H9 (cell line): Measurements from ENCODE around the gene FOXF1. TPM values are rescaled to one million over a fixed set of nuclear protein-coding genes. Genes with fewer than 3 reads are reported as not detected.

ENCODE experiments used
- DNase-seq: peaks from one replicate; pipeline ENCODE4 v3.0.0-alpha.2; 2017
- H2AFZ ChIP-seq: one replicate; pipeline ENCODE4 v1.6.1; 2013; ENCODE audit warnings: mild to moderate bottlenecking, low read length, control low read depth, moderate library complexity
- H2AK5ac ChIP-seq: 2 replicates; pipeline ENCODE4 v1.6.1; 2013; ENCODE audit warnings: low read length, control low read depth, mixed read lengths; ENCODE audit not compliant: insufficient read length
- H2BK120ac ChIP-seq: one replicate; pipeline ENCODE4 v1.6.1; 2013; ENCODE audit warnings: low read depth, mild to moderate bottlenecking, low read length, control low read depth, inconsistent platforms; ENCODE audit not compliant: poor library complexity, severe bottlenecking
- H2BK12ac ChIP-seq: 2 replicates; pipeline ENCODE4 v1.6.1; 2013; ENCODE audit warnings: low read length, control low read depth, mixed read lengths, low read depth; ENCODE audit not compliant: insufficient read length
- H2BK15ac ChIP-seq: 2 replicates; pipeline ENCODE4 v1.6.1; 2013; ENCODE audit warnings: low read depth, low read length, control low read depth
- H2BK20ac ChIP-seq: one replicate; pipeline ENCODE4 v1.6.1; 2013; ENCODE audit warnings: low read depth, mild to moderate bottlenecking, low read length, control low read depth, inconsistent platforms; ENCODE audit not compliant: poor library complexity, severe bottlenecking
- H2BK5ac ChIP-seq: 2 replicates; pipeline ENCODE4 v1.6.1; 2013; ENCODE audit warnings: low read length, control low read depth, mixed read lengths; ENCODE audit not compliant: insufficient read length
- H3K14ac ChIP-seq: 2 replicates; pipeline ENCODE4 v1.6.1; 2013; ENCODE audit warnings: low read length, control low read depth; ENCODE audit not compliant: insufficient read depth
- H3K18ac ChIP-seq: 2 replicates; pipeline ENCODE4 v1.6.1; 2013; ENCODE audit warnings: low read depth, mild to moderate bottlenecking, mixed read lengths, low read length, control low read depth; ENCODE audit not compliant: insufficient read length
- H3K23ac ChIP-seq: 2 replicates; pipeline ENCODE4 v1.6.1; 2013; ENCODE audit warnings: low read length, control low read depth, mixed read lengths, low read depth; ENCODE audit not compliant: insufficient read length
- H3K23me2 ChIP-seq: 2 replicates; pipeline ENCODE4 v1.6.1; 2013; ENCODE audit warnings: low read depth, mild to moderate bottlenecking, mixed read lengths, low read length, control low read depth; ENCODE audit not compliant: insufficient read length, poor library complexity, severe bottlenecking
- H3K27ac ChIP-seq: 2 replicates; pipeline ENCODE4 v1.5.1; 2013; ENCODE audit warnings: low read length, control low read depth, mixed read lengths, low read depth; ENCODE audit not compliant: insufficient read length
- H3K27me3 ChIP-seq: 2 replicates; pipeline ENCODE4 v1.6.1; 2013; ENCODE audit warnings: low read length, control low read depth, inconsistent platforms; ENCODE audit not compliant: insufficient read depth
- H3K4ac ChIP-seq: 2 replicates; pipeline ENCODE4 v1.6.1; 2013; ENCODE audit warnings: low read depth, mild to moderate bottlenecking, control low read depth, inconsistent platforms, low read length, moderate library complexity
- H3K4me1 ChIP-seq: 2 replicates; pipeline ENCODE4 v1.6.1; 2013; ENCODE audit warnings: low read length, control low read depth, inconsistent platforms; ENCODE audit not compliant: insufficient read depth
- H3K4me2 ChIP-seq: 2 replicates; pipeline ENCODE4 v1.6.1; 2013; ENCODE audit warnings: low read length, control low read depth, mixed read lengths; ENCODE audit not compliant: insufficient read length, insufficient read depth
- H3K56ac ChIP-seq: 2 replicates; pipeline ENCODE4 v1.6.1; 2013; ENCODE audit warnings: low read depth, mild to moderate bottlenecking, mixed read lengths, low read length, control low read depth; ENCODE audit not compliant: insufficient read length
- H3K79me1 ChIP-seq: 2 replicates; pipeline ENCODE4 v1.6.1; 2013; ENCODE audit warnings: low read depth, mild to moderate bottlenecking, moderate library complexity, low read length, control low read depth, inconsistent platforms; ENCODE audit not compliant: insufficient read depth, poor library complexity, severe bottlenecking
- H3K79me2 ChIP-seq: 2 replicates; pipeline ENCODE4 v1.6.1; 2013; ENCODE audit warnings: low read length, control low read depth, inconsistent platforms; ENCODE audit not compliant: insufficient read depth
- H3K9ac ChIP-seq: 2 replicates; pipeline ENCODE4 v1.6.1; 2013; ENCODE audit warnings: low read length, control low read depth, mixed read lengths; ENCODE audit not compliant: insufficient read length; ENCODE audit errors: extremely low read depth
- H3K9me3 ChIP-seq: one replicate; pipeline ENCODE4 v1.6.1; 2013; ENCODE audit warnings: low read depth, low read length, inconsistent platforms; ENCODE audit not compliant: control insufficient read depth
- H3T11ph ChIP-seq: one replicate; pipeline ENCODE4 v1.6.1; 2013; ENCODE audit warnings: mild to moderate bottlenecking, low read length, control low read depth, inconsistent platforms
- H4K20me1 ChIP-seq: one replicate; pipeline ENCODE4 v1.6.1; 2013; ENCODE audit not compliant: control insufficient read depth, insufficient read length, insufficient read depth
- H4K5ac ChIP-seq: 2 replicates; pipeline ENCODE4 v1.6.1; 2013; ENCODE audit warnings: low read depth, mild to moderate bottlenecking, mixed read lengths, low read length, control low read depth; ENCODE audit not compliant: insufficient read length
- H4K8ac ChIP-seq: replicated peaks from 2 replicates; pipeline ENCODE4 v1.6.1; 2013; ENCODE audit warnings: low read length, control low read depth, mixed read lengths, low read depth; ENCODE audit not compliant: insufficient read length
- H4K91ac ChIP-seq: 2 replicates; pipeline ENCODE4 v1.6.1; 2013; ENCODE audit warnings: low read depth, mild to moderate bottlenecking, moderate library complexity, mixed read lengths, low read length, control low read depth; ENCODE audit not compliant: insufficient read length
- H3K27ac Mint-ChIP-seq, 3 experiments: 2 replicates in 2 of 3; 3 replicates in 1 of 3; pipeline ENCODE4 v1.8.0; 2020 to 2021; ENCODE audit warnings: mixed read lengths in 3 of 3, mild to moderate bottlenecking in 1 of 3, moderate library complexity in 1 of 3
- H3K27me3 Mint-ChIP-seq: 2 replicates; pipeline ENCODE4 v1.8.0; 2021; ENCODE audit warnings: low read depth, mild to moderate bottlenecking, moderate library complexity, mixed read lengths
- H3K36me3 Mint-ChIP-seq, 3 experiments: 2 replicates in 2 of 3; 3 replicates in 1 of 3; pipeline ENCODE4 v1.8.0; 2020 to 2021; ENCODE audit warnings: low read depth in 3 of 3, mixed read lengths in 3 of 3; ENCODE audit not compliant: insufficient read depth in 1 of 3
- H3K4me1 Mint-ChIP-seq, 2 experiments: 2 replicates each; pipeline ENCODE4 v1.8.0; 2020; ENCODE audit warnings: mixed read lengths in 2 of 2
- H3K4me3 Mint-ChIP-seq, 2 experiments: 2 replicates in 1 of 2; 3 replicates in 1 of 2; pipeline ENCODE4 v1.8.0; 2020 to 2021; ENCODE audit warnings: mild to moderate bottlenecking in 2 of 2, mixed read lengths in 2 of 2, moderate library complexity in 1 of 2
- H3K9me3 Mint-ChIP-seq, 2 experiments: 2 replicates in 1 of 2; 3 replicates in 1 of 2; pipeline ENCODE4 v1.8.0; 2020; ENCODE audit warnings: mild to moderate bottlenecking in 2 of 2, mixed read lengths in 2 of 2, moderate library complexity in 1 of 2
- WGBS: extraction: QIAGEN DNeasy Blood & Tissue Kit; methylation state at CpG from one replicate; pipeline ENCODE4 v1.1.7; 2013; ENCODE audit warnings: missing lambda C conversion rate, low lambda C conversion rate, mixed read lengths; ENCODE audit not compliant: insufficient read length; ENCODE audit errors: extremely low coverage; 5-methylcytosine and 5-hydroxymethylcytosine counted together
- total RNA-seq: library from RNA; stranded (reverse); gene quantifications from 2 replicates; pipeline ENCODE4 v1.2.1, GENCODE V29; 2021
- TF ChIP-seq, protein P1 (sequence below): fragments of 200-600 bp; sonication (generic); conservative IDR thresholded peaks from 3 replicates; pipeline ENCODE4 v1.8.0; 2021; ENCODE audit warnings: antibody characterized with exemption, mild to moderate bottlenecking

Gene FOXF1
- total RNA-seq, 1 experiment from 2014 or later: not detected

DNA sequence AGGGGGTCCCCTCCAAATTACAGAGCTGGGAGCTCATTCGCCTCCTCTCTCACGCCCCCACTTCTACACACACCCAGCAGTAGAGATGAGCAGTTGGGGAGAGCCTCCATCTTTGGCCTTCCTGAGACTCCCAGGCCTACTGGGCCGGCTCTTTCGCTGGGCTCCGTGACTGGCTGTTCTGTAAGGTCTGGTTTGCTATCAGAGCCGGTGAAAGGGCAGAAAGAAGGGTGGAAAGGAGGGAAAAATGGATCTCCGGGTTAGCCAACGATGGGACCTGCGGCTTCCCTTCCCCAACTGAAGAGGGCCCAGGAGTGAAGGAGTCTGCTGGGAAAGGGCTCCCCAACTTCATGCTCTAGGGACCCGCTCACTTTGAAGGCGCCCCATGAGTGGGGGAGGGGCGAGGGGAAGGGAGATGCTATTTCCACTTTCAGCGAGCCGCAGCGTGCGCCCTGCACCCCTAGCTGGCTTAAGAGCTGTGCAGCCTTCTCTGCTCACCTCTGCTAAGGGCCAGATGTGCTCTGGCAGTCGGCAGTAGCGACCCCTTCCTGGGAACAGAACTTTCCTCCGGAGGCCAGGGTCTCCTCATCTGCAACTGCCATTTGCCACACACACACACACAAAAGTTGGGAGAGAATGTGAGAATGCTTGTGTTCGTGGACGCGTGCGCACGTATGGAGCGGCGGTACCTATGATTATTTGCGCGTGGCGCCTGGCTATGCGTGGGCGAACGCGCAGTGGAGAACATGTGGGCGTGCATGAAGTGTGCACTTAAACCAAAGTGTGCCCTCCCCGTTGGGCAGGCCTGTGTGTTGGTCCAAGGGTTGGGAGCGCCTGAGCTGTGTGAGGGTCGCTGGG is 2.9 kb upstream of the FOXF1 start:
- H3K23ac ChIP-seq: no peak overlapping the region

More for the DNA sequence above, 2.9 kb upstream of the FOXF1 start:
- no peak overlapping the region for H4K5ac ChIP-seq
- H3K9me3 ChIP-seq: no peaks in the 10 kb centered on the region
- no peak overlapping the region for H2AFZ ChIP-seq
- no peak overlapping the region for H3K14ac ChIP-seq
- no peak overlapping the region for H3T11ph ChIP-seq
- H2AK5ac ChIP-seq: no peak overlapping the region
- WGBS: no CpG with 5 or more reads among the region's 37 CpGs
- no peak overlapping the region for H2BK120ac ChIP-seq
- Mint-ChIP-seq H3K4me1 (peaks cover 19 to 39% of the 10 kb centered on the region in 2 experiments), H3K27me3 (peaks cover 98% of the 10 kb centered on the region), H3K9me3 (peaks cover 2 to 15% of the 10 kb centered on the region in 2 experiments; a peak in 4 of 5 replicates), H3K4me3 (peak overlapping the region in 1 of 2 experiments; percentile 73; a peak in 3 of 5 replicates), H3K36me3 (0 out of 7 replicates have a peak, but pooled peaks cover 0 to 2% (median 0%) of the 10 kb centered on the region in 3 experiments), H3K27ac (no peak overlapping the region)
- DNase-seq: no peak
- H3K79me1 ChIP-seq: no peaks in the 10 kb centered on the region
- no peak overlapping the region for H3K18ac ChIP-seq
- no peak overlapping the region for H4K91ac ChIP-seq
- H2BK15ac ChIP-seq: no peak overlapping the region
- no peaks in the 10 kb centered on the region for H3K4me1 ChIP-seq
- peaks cover 93% of the 10 kb centered on the region for H3K27me3 ChIP-seq
- no peak overlapping the region for H3K27ac ChIP-seq
- no peak overlapping the region for H3K56ac ChIP-seq
- no peaks in the 10 kb centered on the region for H3K79me2 ChIP-seq
- TF ChIP-seq, protein P1, sequence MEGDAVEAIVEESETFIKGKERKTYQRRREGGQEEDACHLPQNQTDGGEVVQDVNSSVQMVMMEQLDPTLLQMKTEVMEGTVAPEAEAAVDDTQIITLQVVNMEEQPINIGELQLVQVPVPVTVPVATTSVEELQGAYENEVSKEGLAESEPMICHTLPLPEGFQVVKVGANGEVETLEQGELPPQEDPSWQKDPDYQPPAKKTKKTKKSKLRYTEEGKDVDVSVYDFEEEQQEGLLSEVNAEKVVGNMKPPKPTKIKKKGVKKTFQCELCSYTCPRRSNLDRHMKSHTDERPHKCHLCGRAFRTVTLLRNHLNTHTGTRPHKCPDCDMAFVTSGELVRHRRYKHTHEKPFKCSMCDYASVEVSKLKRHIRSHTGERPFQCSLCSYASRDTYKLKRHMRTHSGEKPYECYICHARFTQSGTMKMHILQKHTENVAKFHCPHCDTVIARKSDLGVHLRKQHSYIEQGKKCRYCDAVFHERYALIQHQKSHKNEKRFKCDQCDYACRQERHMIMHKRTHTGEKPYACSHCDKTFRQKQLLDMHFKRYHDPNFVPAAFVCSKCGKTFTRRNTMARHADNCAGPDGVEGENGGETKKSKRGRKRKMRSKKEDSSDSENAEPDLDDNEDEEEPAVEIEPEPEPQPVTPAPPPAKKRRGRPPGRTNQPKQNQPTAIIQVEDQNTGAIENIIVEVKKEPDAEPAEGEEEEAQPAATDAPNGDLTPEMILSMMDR: no peak
- H3K4me2 ChIP-seq: peak overlapping the region; percentile 26
- no peak overlapping the region for H4K8ac ChIP-seq
- no peak overlapping the region for H2BK12ac ChIP-seq
- H4K20me1 ChIP-seq: no peaks in the 10 kb centered on the region
- no peak overlapping the region for H2BK20ac ChIP-seq
- peaks cover 12% of the 10 kb centered on the region for H3K23me2 ChIP-seq
- no peak overlapping the region for H2BK5ac ChIP-seq
- H3K9ac ChIP-seq: no peak overlapping the region
- H3K4ac ChIP-seq: no peak overlapping the region
